Measurements from ENCODE around the gene ZCCHC7. TPM values are rescaled to one million over a fixed set of nuclear protein-coding genes. Genes with fewer than 3 reads are reported as not detected.

The ZCCHC7 gene
- total and polyA plus RNA-seq, 2 of the 8 experiments (the other 6 are each of a cell fraction or from before 2014, with no cell fraction given) = 12.2 to 27.5 TPM

DNA sequence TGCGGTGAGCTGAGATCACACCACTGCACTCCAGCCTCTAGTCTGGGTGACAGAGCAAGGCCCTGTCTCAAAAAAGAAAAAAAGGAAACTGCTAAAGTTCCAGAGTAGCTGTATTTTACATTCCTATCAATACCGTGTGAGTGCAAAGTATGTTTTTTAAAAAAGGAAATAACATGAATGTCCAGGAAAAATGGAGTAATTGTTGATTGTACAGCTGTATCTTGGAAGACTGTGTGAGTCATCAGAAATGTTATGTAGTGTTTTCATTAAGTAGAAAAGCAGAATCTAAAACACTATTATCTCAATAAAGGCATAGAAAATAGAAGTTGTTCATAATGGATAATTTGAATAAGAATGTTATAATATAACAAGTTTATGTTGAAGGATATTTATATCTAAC, 53.9 kb downstream of the ZCCHC7 start:
- CTCF ChIA-PET (ENCODE audit: partially characterized antibody) = interaction anchor here (0.7 kb wide), 1 partner anchor 136 kb away, joined by 3 read pairs; no protein-coding TSS in a partner anchor
- H2AK5ac ChIP-seq (ENCODE audit: low read depth, low read length) = no peak overlapping the region
- H4K8ac ChIP-seq (ENCODE audit: extremely low read depth, insufficient read depth, low read length) = no peak overlapping the region
- H3K9me3 ChIP-seq (ENCODE audit: insufficient read depth in 2 of 2, low read depth in 1 of 2, low read length in 1 of 2) = no peaks in the 10 kb centered on the region
- FAIRE-seq (no peak), DNase-seq (ENCODE audit: low read depth in 1 of 2, low spot score in 2 of 2) (no peak)
- POLR2A ChIA-PET (ENCODE audit: partially characterized antibody) = interaction anchor here (0.7 kb wide), 1 partner anchor 69 kb away, joined by 3 read pairs; no protein-coding TSS in a partner anchor
- no peak overlapping the region for H2BK120ac ChIP-seq (replicated peaks; ENCODE audit: low read depth, low read length)
- H3K14ac ChIP-seq (ENCODE audit: insufficient read length) = no peak overlapping the region
- H3K4me2 ChIP-seq (ENCODE audit: insufficient read depth in 1 of 2, low read depth in 2 of 2, low read length in 2 of 2) = no peak overlapping the region
- no peak overlapping the region for H4K5ac ChIP-seq (ENCODE audit: insufficient read length, low read depth, low read length)
- no peak overlapping the region for H3K23ac ChIP-seq (ENCODE audit: insufficient read length)
- H3K9ac ChIP-seq (replicated peaks in 1 of 4; ENCODE audit: extremely low read depth in 1 of 4, low read depth in 3 of 4, low read length in 3 of 4) = no peak overlapping the region
- H3K79me1 ChIP-seq (ENCODE audit: low read depth, low read length) = peaks cover 5% of the 10 kb centered on the region
- H3K4ac ChIP-seq (replicated peaks; ENCODE audit: insufficient read length, low read depth, low read length) = no peak overlapping the region
- H3K23me2 ChIP-seq (ENCODE audit: low read depth, low read length) = no peaks in the 10 kb centered on the region
- H3K4me3 ChIP-seq (ENCODE audit: extremely low read depth in 1 of 4, insufficient read depth in 2 of 4, low read depth in 3 of 4, low read length in 4 of 4) = no peak overlapping the region
- no peak overlapping the region for H2BK12ac ChIP-seq (ENCODE audit: low read depth, low read length)
- H3K4me1 ChIP-seq (replicated peaks in 1 of 4; ENCODE audit: control insufficient read depth in 3 of 4, insufficient read depth in 4 of 4, low read length in 3 of 4) = no peaks in the 10 kb centered on the region
- 97% methylated on average over 2 of the region's 2 CpGs; no CpG with 5 or more reads in 1 of the 2 experiments for WGBS, 2 experiments (ENCODE audit: extremely low coverage in 1 of 2, insufficient coverage in 1 of 2, insufficient read length in 1 of 2, insufficient replicate concordance in 2 of 2, low coverage in 1 of 2, low lambda C conversion rate in 2 of 2, missing lambda C conversion rate in 1 of 2)
- H3K79me2 ChIP-seq (ENCODE audit: control insufficient read depth in 1 of 2, insufficient read depth in 2 of 2, low read length in 2 of 2) = no peaks in the 10 kb centered on the region
- H3K27ac ChIP-seq (ENCODE audit: low read depth, low read length) = no peak overlapping the region
- no peak overlapping the region for H2BK5ac ChIP-seq (ENCODE audit: low read depth, low read length)
- no peak overlapping the region for H2AFZ ChIP-seq (ENCODE audit: low read length)
- no peak overlapping the region for H4K91ac ChIP-seq (replicated peaks; ENCODE audit: insufficient read length, low read length)
- H3K56ac ChIP-seq (replicated peaks; ENCODE audit: insufficient read length, low read depth, low read length) = no peak overlapping the region
- H4K20me1 ChIP-seq (replicated peaks in 1 of 2; ENCODE audit: control insufficient read depth in 1 of 2, insufficient read depth in 2 of 2, low read length in 2 of 2) = no peaks in the 10 kb centered on the region
- H3K18ac ChIP-seq (ENCODE audit: extremely low read depth, low read length) = no peak overlapping the region
- H2BK15ac ChIP-seq (ENCODE audit: low read length) = no peak overlapping the region
- no peaks in the 10 kb centered on the region; a peak in 1 of 8 replicates for H3K36me3 ChIP-seq (ENCODE audit: control insufficient read depth in 2 of 4, insufficient read depth in 4 of 4, low read length in 3 of 4)
- H3K27me3 ChIP-seq (replicated peaks in 1 of 4; ENCODE audit: control insufficient read depth in 3 of 4, extremely low read depth in 1 of 4, insufficient read depth in 3 of 4, low read length in 3 of 4) = no peaks in the 10 kb centered on the region
- H2BK20ac ChIP-seq (ENCODE audit: low read length) = no peak overlapping the region
- TF ChIP-seq MAFK (IDR thresholded peaks at IDR 0.05; ENCODE audit: low read depth, low read length) = no peak
- TF ChIP-seq TBP (IDR thresholded peaks at IDR 0.05; ENCODE audit: low read depth, low read length) = no peak
